ENCODE measurements around the gene CFLAR. TPM values are rescaled to one million over a fixed set of nuclear protein-coding genes. Genes with fewer than 3 reads are reported as not detected.

CFLAR gene
- total and polyA plus RNA-seq, 4 donors: 24.4 to 169 (median 45.5) TPM

DNA sequence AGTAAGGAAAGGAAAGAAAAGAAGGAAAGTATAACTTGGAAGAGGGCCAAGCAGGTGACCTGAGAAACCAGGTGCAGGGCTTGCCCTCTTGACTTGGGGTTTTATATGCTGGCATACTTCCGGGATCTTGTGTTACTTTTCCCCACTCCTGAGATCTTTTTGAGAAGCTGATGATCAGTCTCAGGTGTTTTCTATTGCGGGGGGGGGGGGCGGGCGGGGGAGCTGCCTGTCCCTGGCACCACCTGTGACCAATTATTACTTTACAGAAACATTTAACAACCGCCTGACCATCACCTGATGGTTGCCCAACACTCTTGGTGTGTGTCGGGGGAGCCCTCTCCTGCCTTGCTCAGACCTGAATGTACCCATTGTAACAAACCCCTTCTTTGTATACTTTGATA is 60.1 kb downstream of the CFLAR start:
- Histone ChIP-seq H3K27ac (ENCODE audit: low read depth in 1 of 2, low read length in 2 of 2) (no peak overlapping the region), H3K4me1 (ENCODE audit: control insufficient read depth in 4 of 4, insufficient read depth in 4 of 4, low read length in 3 of 4) (peaks cover 0 to 8% (median 0%) of the 10 kb centered on the region in 4 donors), H3K9ac (ENCODE audit: low read depth in 1 of 2, low read length in 2 of 2) (no peak overlapping the region), H3K9me3 (ENCODE audit: control insufficient read depth in 4 of 4, low read length in 3 of 4) (no peaks in the 10 kb centered on the region), H3K36me3 (ENCODE audit: control insufficient read depth in 4 of 4, insufficient read depth in 3 of 4, low read depth in 1 of 4, low read length in 3 of 4) (no peaks in the 10 kb centered on the region), H3K4me3 (ENCODE audit: low read depth in 1 of 3, low read length in 3 of 3) (no peak overlapping the region), H3K27me3 (ENCODE audit: control insufficient read depth in 4 of 4, insufficient read depth in 4 of 4, low read length in 3 of 4) (no peaks in the 10 kb centered on the region)
- no peak for TF ChIP-seq SP1 (IDR thresholded peaks at IDR 0.05)
- TF ChIP-seq, protein P1, sequence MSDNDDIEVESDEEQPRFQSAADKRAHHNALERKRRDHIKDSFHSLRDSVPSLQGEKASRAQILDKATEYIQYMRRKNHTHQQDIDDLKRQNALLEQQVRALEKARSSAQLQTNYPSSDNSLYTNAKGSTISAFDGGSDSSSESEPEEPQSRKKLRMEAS (IDR thresholded peaks at IDR 0.05): no peak
- no peak for TF ChIP-seq EGR1 (IDR thresholded peaks at IDR 0.05; ENCODE audit: low read depth in 2 of 2)
- TF ChIP-seq, protein P2, sequence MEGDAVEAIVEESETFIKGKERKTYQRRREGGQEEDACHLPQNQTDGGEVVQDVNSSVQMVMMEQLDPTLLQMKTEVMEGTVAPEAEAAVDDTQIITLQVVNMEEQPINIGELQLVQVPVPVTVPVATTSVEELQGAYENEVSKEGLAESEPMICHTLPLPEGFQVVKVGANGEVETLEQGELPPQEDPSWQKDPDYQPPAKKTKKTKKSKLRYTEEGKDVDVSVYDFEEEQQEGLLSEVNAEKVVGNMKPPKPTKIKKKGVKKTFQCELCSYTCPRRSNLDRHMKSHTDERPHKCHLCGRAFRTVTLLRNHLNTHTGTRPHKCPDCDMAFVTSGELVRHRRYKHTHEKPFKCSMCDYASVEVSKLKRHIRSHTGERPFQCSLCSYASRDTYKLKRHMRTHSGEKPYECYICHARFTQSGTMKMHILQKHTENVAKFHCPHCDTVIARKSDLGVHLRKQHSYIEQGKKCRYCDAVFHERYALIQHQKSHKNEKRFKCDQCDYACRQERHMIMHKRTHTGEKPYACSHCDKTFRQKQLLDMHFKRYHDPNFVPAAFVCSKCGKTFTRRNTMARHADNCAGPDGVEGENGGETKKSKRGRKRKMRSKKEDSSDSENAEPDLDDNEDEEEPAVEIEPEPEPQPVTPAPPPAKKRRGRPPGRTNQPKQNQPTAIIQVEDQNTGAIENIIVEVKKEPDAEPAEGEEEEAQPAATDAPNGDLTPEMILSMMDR (IDR thresholded peaks at IDR 0.05; ENCODE audit: low read depth, low read length, missing input control): no peak
- TF ChIP-seq, protein P3, sequence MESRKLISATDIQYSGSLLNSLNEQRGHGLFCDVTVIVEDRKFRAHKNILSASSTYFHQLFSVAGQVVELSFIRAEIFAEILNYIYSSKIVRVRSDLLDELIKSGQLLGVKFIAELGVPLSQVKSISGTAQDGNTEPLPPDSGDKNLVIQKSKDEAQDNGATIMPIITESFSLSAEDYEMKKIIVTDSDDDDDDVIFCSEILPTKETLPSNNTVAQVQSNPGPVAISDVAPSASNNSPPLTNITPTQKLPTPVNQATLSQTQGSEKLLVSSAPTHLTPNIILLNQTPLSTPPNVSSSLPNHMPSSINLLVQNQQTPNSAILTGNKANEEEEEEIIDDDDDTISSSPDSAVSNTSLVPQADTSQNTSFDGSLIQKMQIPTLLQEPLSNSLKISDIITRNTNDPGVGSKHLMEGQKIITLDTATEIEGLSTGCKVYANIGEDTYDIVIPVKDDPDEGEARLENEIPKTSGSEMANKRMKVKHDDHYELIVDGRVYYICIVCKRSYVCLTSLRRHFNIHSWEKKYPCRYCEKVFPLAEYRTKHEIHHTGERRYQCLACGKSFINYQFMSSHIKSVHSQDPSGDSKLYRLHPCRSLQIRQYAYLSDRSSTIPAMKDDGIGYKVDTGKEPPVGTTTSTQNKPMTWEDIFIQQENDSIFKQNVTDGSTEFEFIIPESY (IDR thresholded peaks at IDR 0.05): no peak
- no peak for TF ChIP-seq RXRA (IDR thresholded peaks at IDR 0.05)
- TF ChIP-seq, protein P4, sequence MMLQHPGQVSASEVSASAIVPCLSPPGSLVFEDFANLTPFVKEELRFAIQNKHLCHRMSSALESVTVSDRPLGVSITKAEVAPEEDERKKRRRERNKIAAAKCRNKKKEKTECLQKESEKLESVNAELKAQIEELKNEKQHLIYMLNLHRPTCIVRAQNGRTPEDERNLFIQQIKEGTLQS (IDR thresholded peaks at IDR 0.05): no peak
- TF ChIP-seq, protein P5, sequence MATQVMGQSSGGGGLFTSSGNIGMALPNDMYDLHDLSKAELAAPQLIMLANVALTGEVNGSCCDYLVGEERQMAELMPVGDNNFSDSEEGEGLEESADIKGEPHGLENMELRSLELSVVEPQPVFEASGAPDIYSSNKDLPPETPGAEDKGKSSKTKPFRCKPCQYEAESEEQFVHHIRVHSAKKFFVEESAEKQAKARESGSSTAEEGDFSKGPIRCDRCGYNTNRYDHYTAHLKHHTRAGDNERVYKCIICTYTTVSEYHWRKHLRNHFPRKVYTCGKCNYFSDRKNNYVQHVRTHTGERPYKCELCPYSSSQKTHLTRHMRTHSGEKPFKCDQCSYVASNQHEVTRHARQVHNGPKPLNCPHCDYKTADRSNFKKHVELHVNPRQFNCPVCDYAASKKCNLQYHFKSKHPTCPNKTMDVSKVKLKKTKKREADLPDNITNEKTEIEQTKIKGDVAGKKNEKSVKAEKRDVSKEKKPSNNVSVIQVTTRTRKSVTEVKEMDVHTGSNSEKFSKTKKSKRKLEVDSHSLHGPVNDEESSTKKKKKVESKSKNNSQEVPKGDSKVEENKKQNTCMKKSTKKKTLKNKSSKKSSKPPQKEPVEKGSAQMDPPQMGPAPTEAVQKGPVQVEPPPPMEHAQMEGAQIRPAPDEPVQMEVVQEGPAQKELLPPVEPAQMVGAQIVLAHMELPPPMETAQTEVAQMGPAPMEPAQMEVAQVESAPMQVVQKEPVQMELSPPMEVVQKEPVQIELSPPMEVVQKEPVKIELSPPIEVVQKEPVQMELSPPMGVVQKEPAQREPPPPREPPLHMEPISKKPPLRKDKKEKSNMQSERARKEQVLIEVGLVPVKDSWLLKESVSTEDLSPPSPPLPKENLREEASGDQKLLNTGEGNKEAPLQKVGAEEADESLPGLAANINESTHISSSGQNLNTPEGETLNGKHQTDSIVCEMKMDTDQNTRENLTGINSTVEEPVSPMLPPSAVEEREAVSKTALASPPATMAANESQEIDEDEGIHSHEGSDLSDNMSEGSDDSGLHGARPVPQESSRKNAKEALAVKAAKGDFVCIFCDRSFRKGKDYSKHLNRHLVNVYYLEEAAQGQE (IDR thresholded peaks at IDR 0.05): no peak
- TF ChIP-seq NR2F2 (IDR thresholded peaks at IDR 0.05): no peak
- no peak for TF ChIP-seq GABPA (IDR thresholded peaks at IDR 0.05 in 1 of 2, conservative IDR thresholded peaks at IDR 0.05 in 1 of 2)
- no peak for TF ChIP-seq FOXA2 (IDR thresholded peaks at IDR 0.05)
- no peak for TF ChIP-seq RAD21 (IDR thresholded peaks at IDR 0.05)
- no peak for DNase-seq (ENCODE audit: low spot score)
- WGBS: 53% methylated on average over 6 of the region's 6 CpGs

DNA sequence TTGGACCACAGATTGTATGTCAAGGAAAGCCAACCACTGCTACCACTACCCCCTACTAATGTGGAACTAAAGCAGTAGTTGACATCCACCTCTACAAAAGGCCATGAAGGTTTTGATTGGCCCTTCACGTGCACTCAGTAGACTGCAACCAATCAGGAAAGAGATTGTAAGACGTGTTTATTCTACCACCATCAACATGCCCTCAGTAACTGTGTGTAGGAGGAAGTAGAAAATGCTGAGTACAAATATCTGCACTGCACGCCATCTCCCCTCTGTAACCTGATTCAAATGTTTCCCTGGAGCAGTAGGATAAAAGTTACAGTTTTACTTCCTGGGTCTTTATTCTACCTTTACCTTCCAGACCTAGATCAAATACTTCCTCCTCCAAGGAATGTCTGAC is 64.0 kb downstream of the CFLAR start:
- peaks cover 0 to 10% (median 3%) of the 10 kb centered on the region in 4 donors for H3K4me1 ChIP-seq (ENCODE audit: control insufficient read depth in 4 of 4, insufficient read depth in 4 of 4, low read length in 3 of 4)
- no peaks in the 10 kb centered on the region for H3K9me3 ChIP-seq (ENCODE audit: control insufficient read depth in 4 of 4, low read length in 3 of 4)
- no peaks in the 10 kb centered on the region for H3K27me3 ChIP-seq (ENCODE audit: control insufficient read depth in 4 of 4, insufficient read depth in 4 of 4, low read length in 3 of 4)
- TF ChIP-seq JUND (IDR thresholded peaks at IDR 0.05) (no peak), RAD21 (IDR thresholded peaks at IDR 0.05) (no peak), NR2F2 (IDR thresholded peaks at IDR 0.05) (no peak)
- DNase-seq (ENCODE audit: low spot score): no peak
- no peak overlapping the region for H3K27ac ChIP-seq (ENCODE audit: low read depth in 1 of 2, low read length in 2 of 2)
- no peak overlapping the region for H3K9ac ChIP-seq (ENCODE audit: low read depth in 1 of 2, low read length in 2 of 2)
- no peaks in the 10 kb centered on the region for H3K36me3 ChIP-seq (ENCODE audit: control insufficient read depth in 4 of 4, insufficient read depth in 3 of 4, low read depth in 1 of 4, low read length in 3 of 4)
- WGBS: 58% methylated on average over 3 of the region's 3 CpGs
- no peak overlapping the region for H3K4me3 ChIP-seq (ENCODE audit: low read depth in 1 of 3, low read length in 3 of 3)
